NCI-H2081 (cell line): ENCODE data around the gene IL16.
"Not testable (repeated sequence)": the region's sequence is repeated elsewhere in the genome, so short reads cannot be mapped to it uniquely, and the experiment has no call there.

Experiments used
- DNase-seq, 2 experiments: peaks; one replicate each; lab custom pipeline; 2025; lab: John Stamatoyannopoulos, UW

The IL16 gene

GRCh38 chr15:81196576-81197254, at the start of gene IL16:
TSS of gene IL16 (plus strand) at chr15:81196879. CDS start at chr15:81225400, 28,521 bp downstream.
- DNase-seq: no peak

DNA sequence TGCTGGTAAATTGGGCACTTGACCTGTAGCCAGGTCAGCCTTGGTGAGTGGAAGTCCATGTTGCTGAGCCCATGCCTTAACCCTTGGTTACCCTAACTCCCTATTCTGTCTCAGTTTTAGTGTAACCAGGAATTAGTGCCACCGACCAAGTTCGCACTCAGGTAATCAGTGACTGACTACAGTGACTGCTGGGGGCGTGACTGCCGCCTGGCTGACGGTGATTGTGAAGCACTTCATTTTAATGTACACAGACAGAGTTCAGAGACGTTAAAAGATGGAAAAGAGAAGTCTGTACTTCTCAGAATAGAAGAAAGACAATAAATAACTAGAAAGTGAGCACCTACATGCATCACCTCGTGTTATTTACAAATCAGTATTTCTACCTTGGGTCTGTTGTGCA, 45.3 kb upstream of the IL16 start:
- no peak for DNase-seq

- no peak for DNase-seq
Measured at GRCh38 chr15:81152339-81152738, 44.3 kb upstream of the IL16 start.

DNA sequence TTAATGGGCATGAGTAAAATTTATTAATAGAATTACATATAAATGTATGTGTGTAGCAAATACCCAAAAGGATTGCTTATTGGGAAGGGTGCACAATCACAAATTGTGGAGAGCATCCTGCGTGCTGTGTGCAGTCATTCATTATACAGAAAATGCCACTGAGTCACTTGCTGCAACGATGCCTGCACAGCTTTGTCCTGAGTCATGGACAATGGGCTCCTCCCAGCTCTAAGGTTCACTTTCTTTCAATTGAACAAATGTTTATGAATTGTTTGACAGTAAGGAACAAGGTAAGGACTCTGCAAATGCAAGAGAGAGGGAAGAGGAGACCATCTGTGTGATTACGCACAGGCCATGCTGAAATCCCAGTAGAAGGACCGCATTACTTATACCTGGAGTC, 43.9 kb upstream of the IL16 start:
- no peak for DNase-seq

DNA sequence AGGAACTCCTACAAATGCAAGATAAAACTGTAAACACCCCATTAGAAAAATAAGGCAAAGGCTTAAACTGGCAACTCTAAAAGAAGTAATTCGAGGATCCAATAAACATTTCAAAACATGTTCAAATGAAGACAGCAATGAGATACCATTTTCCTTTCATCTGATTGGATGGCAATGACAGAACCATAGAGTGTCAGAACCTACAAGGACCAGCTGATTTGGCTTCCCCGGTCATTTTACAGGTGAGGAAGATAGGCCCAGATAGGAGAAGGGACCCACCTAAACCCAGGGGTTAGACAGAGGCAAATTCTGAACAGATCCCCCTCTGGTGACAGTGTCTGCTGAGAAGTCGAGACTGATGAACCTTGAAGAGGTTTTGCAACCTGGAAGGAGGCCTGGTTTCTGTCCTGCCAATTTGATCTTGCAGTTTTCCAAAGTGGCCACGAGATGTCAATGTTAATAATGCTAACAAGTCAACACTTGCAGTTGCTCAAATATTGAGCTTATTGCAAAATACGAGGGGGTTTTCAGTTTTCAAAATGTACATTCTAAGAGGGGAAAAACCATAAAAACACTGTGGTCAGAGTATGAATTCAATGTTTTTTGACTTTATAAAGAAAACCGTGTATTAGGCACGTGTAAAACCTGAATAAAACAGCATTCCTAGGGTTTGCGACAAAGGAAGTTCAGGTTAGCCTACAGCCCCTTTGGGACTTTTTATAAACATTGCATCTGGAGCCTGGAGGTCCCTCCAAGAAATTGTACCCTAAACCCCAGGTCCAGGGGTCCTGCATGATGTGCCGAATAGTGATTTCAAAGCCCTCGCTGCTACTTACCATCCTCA, 41.1 kb upstream of the IL16 start:
- peak; percentile 0 to 40 for DNase-seq

- no peak for DNase-seq
Measured at GRCh38 chr15:81156324-81156723, 40.4 kb upstream of the IL16 start.

DNA sequence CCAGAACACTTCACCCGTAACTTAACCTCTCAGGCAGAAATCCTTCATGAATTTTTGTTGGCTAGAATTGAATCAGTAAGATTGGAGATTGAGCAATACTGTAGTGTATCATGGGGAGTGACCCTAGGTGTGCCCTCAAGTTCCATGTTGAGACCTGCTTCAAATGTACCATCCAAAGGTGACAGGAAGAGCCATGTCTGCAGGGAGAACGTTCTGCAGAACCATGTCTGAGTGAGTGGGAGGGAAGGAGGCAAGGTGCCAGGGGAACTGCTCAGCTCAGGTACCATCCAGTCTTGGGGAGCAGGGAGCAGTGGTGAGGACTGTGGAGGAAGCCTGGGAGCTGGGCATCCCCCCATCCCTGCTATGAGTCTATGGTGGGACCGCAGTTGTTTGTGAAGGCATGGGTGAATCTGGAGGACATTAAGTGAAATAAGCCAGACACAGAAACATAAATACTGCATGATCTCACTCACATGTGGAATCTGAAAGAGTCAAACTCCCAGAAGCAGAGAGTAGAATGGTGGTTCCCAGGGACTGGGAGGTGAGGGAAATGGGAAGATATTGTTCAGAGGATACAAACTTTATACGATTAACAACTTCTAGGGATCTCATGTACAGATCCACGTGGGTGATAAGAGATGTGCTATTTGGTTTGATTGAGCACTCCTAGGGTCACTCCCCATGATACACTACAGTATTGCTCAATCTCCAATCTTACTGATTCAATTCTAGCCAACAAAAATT, 39.3 kb upstream of the IL16 start:
- no peak for DNase-seq

DNA sequence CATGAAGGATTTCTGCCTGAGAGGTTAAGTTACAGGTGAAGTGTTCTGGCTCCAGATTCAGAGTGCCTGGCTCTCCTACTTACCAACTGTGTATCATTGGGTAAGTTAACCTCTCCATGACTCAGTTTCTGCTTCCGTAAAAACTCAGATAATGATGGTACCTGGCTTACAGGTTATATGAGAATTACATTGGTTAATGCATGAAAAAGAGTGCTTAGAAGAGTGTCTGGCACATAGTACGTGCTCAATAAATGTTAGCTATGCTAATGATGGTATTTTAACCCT, 38.8 kb upstream of the IL16 start:
- no peak for DNase-seq

GRCh38 chr15:81158561-81158960, 38.1 kb upstream of the IL16 start:
- DNase-seq: not testable (repeated sequence)

- peak; percentile 30 to 57 for DNase-seq
Measured at GRCh38 chr15:81160312-81161159, 36.1 kb upstream of the IL16 start.

GRCh38 chr15:81161160-81161673, 35.5 kb upstream of the IL16 start:
- no peak for DNase-seq

GRCh38 chr15:81161851-81162250, 34.8 kb upstream of the IL16 start:
- no peak for DNase-seq

- no peak for DNase-seq
Measured at GRCh38 chr15:81163961-81164800, 32.5 kb upstream of the IL16 start.

GRCh38 chr15:81165535-81165934, 31.1 kb upstream of the IL16 start:
- no peak for DNase-seq

DNA sequence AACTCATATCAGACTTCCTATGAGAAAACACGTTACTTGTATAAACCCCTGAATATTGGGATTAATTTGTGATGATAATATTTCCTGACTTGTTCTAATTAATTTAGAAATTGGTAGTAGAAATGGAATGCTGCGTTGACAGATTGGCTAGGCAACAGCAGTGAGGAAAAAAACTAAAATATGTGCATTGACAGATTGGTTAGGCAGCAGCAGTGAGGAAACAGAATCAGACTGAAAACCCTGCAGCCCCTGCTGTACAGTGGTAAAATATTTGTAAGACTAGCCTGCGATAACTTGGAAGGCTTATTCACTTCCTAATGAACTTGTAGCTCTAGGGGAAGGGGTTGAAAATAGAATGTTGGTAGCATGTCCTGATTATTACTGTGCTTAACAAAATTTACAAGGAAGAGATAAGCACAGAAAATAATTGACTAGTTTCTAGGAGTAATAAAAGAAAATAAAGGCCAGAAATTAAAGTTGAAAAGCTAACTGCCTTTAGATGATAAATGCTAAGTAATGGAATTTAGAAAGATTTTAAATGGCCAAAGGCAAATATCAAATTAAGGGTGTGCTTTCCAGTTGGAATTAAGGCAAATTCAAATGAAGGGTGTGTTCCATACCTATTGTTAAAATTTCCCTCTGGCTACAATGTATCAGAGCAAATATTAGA, 29.9 kb upstream of the IL16 start:
- DNase-seq: no peak

- DNase-seq: no peak
Measured at GRCh38 chr15:81168131-81168526, 28.6 kb upstream of the IL16 start.

DNA sequence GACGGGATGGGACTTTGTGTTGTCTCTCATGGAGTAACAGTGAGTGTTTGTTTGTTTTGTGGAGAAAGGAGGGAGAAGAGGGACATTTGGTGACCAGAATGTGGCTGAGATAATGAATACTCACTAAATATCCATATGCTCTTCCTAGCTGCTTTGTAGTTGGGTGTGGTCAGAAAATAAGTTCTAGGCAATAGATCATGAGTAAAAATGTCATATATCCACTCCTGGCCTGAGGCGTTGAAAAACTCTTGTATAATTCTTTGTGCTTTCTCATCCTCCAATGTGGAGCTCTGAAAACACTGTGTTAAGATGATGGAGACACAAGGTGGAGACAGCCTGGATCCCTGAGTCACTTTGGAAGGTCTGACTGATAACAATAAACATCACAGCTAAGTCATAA, 28.0 kb upstream of the IL16 start:
- DNase-seq: no peak

DNA sequence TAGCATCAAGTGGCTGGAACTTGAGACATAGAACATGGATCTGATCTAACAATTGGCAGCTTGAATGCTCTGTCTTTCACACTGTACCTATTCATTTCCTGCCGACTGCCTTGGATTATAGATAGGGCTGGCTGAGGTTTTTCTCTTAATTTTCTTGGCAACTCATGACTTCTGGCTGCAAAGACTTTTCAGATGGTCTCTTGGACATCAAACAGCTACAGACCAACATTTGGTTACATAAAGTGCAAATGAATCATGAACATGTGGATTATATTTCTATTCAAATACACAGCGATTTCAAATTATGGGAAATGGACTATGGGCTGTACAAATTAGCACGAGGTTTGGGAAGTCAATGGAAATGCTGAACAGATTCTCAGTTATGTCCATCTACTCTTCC, 26.2 kb upstream of the IL16 start:
- no peak for DNase-seq

GRCh38 chr15:81171286-81171685, 25.4 kb upstream of the IL16 start:
- no peak for DNase-seq

GRCh38 chr15:81174125-81174791, 22.4 kb upstream of the IL16 start:
- DNase-seq: no peak
